OCI-LY7 (cell line): Measurements from ENCODE around the gene DHCR7. TPM values are rescaled to one million over a fixed set of nuclear protein-coding genes. Genes with fewer than 3 reads are reported as not detected.
A peak's percentile ranks its signal among the peaks of the same experiment; 100 is the strongest.

ENCODE experiments used
- Bru-seq: library from RNA; stranded (reverse); fragments of 400-500 nt; gene quantifications from one replicate; lab custom pipeline; 2021; lab: Mats Ljungman, UMichigan
- BruChase-seq, 2 experiments: library from RNA; stranded (reverse); fragments of 400-500 nt; gene quantifications; one replicate each; lab custom pipeline; 2021; lab: Mats Ljungman, UMichigan
- BruUV-seq: library from RNA; stranded (reverse); fragments of 400-500 nt; replicated peaks from 2 replicates; lab custom pipeline; 2021; lab: Mats Ljungman, UMichigan
- CTCF ChIA-PET: fragments of 300-600 bp; sonication (Branson Sonifier 250); formaldehyde crosslinking; loops from one replicate; lab custom pipeline; 2022; ENCODE audit warnings: antibody characterized with exemption; ENCODE audit not compliant: unreplicated experiment; lab: Charles Lee
- POLR2A ChIA-PET: fragments of 300-600 bp; sonication (Branson Sonifier 250); formaldehyde crosslinking; loops from one replicate; lab custom pipeline; 2022; ENCODE audit warnings: antibody characterized with exemption; lab: Charles Lee
- DNase-seq: peaks from one replicate; pipeline ENCODE4 v3.0.0-alpha.2; 2015; ENCODE audit warnings: low spot score
- H2AFZ ChIP-seq: fragments of 200-600 bp; sonication (generic), shearing (Covaris generic); 2 replicates; pipeline ENCODE4 v1.6.1; 2014; ENCODE audit warnings: mild to moderate bottlenecking, antibody characterized with exemption, low read length, moderate library complexity
- H3K27ac ChIP-seq: fragments of 200-600 bp; sonication (generic); 2 replicates; pipeline ENCODE4 v1.5.1; 2014; ENCODE audit warnings: mixed run types, low read depth, mild to moderate bottlenecking, moderate library complexity, low read length, inconsistent platforms; ENCODE audit not compliant: poor library complexity, severe bottlenecking
- H3K36me3 ChIP-seq: fragments of 200-600 bp; sonication (generic); 2 replicates; pipeline ENCODE4 v1.6.1; 2014; ENCODE audit warnings: mild to moderate bottlenecking, antibody characterized with exemption, low read length, moderate library complexity, mixed read lengths; ENCODE audit not compliant: insufficient read depth
- H3K4me1 ChIP-seq: fragments of 200-600 bp; sonication (generic); 2 replicates; pipeline ENCODE4 v1.5.1; 2014; ENCODE audit warnings: mild to moderate bottlenecking, low read length; ENCODE audit not compliant: insufficient read depth, poor library complexity, severe bottlenecking
- H3K4me2 ChIP-seq: fragments of 200-600 bp; sonication (generic); 2 replicates; pipeline ENCODE4 v1.6.1; 2014; ENCODE audit warnings: mild to moderate bottlenecking, low read length
- H3K4me3 ChIP-seq: fragments of 200-600 bp; sonication (generic); 2 replicates; pipeline ENCODE4 v1.5.1; 2014; ENCODE audit warnings: mild to moderate bottlenecking, low read depth, low read length; ENCODE audit not compliant: poor library complexity, severe bottlenecking
- H3K79me2 ChIP-seq: fragments of 200-600 bp; sonication (generic); 2 replicates; pipeline ENCODE4 v1.6.1; 2016; ENCODE audit warnings: low read depth, mild to moderate bottlenecking, low read length, moderate library complexity, mixed read lengths; ENCODE audit not compliant: insufficient read depth
- H3K9me2 ChIP-seq: fragments of 200-600 bp; sonication (generic); 2 replicates; pipeline ENCODE4 v1.6.1; 2016; ENCODE audit warnings: mild to moderate bottlenecking, low read length, mixed read lengths; ENCODE audit not compliant: insufficient read depth
- H3K9me3 ChIP-seq: fragments of 200-600 bp; sonication (generic); 2 replicates; pipeline ENCODE4 v1.6.1; 2014; ENCODE audit warnings: mild to moderate bottlenecking, mixed run types, low read length, mixed read lengths
- H4K20me1 ChIP-seq: fragments of 200-600 bp; sonication (generic); 2 replicates; pipeline ENCODE4 v1.6.1; 2014; ENCODE audit warnings: mild to moderate bottlenecking, antibody characterized with exemption, low read length, moderate library complexity, mixed read lengths; ENCODE audit not compliant: insufficient read depth
- EZH2phosphoT487 ChIP-seq: fragments of 200-600 bp; sonication (generic); IDR thresholded peaks from 2 replicates; pipeline ENCODE4 v1.6.1; 2018; ENCODE audit warnings: low read depth, borderline replicate concordance, mild to moderate bottlenecking, mixed run types, antibody characterized with exemption, low read length, moderate library complexity, mixed read lengths
- intact Hi-C: fragments of 100-400 bp; cut with micrococcal nuclease; formaldehyde crosslinking; loops from one replicate; pipeline ENCODE4 v1.10.0; 2022; ENCODE audit not compliant: unreplicated experiment
- long read RNA-seq: library from polyadenylated mRNA; stranded (forward); transcript quantifications from one replicate; pipeline ENCODE4 v2.0.0, GENCODE V29; 2022
- total RNA-seq, 2 experiments: library from RNA; depleted of rRNA in 1 of 2; stranded (reverse); fragments of >200 nt in 1 of 2; shearing (Covaris generic) in 1 of 2; gene quantifications; 2 replicates each; pipeline ENCODE4 v1.2.3, GENCODE V29; 2014 to 2022
- TF ChIP-seq, protein P1 (sequence below): fragments of 200-600 bp; sonication (generic); conservative IDR thresholded peaks from 2 replicates; pipeline ENCODE4 v1.5.1; 2014; ENCODE audit warnings: mild to moderate bottlenecking, antibody characterized with exemption, low read length, moderate library complexity, mixed read lengths

DHCR7 gene, protein sequence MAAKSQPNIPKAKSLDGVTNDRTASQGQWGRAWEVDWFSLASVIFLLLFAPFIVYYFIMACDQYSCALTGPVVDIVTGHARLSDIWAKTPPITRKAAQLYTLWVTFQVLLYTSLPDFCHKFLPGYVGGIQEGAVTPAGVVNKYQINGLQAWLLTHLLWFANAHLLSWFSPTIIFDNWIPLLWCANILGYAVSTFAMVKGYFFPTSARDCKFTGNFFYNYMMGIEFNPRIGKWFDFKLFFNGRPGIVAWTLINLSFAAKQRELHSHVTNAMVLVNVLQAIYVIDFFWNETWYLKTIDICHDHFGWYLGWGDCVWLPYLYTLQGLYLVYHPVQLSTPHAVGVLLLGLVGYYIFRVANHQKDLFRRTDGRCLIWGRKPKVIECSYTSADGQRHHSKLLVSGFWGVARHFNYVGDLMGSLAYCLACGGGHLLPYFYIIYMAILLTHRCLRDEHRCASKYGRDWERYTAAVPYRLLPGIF
- total RNA-seq (2014; rRNA removed; shearing (Covaris generic)) (25.8 and 33.4 TPM in 2 replicates), total RNA-seq (2022) (88.5 and 110 TPM in 2 replicates), Bru-seq, nascent RNA (percentile 65 among the genes with signal in this experiment), BruChase-seq, experiment 1, labeled RNA remaining after a 6-hour chase (percentile 73 among the genes with signal in this experiment), BruChase-seq, experiment 2, labeled RNA remaining after a 2-hour chase (percentile 84 among the genes with signal in this experiment)
- long read RNA-seq, transcript DHCR7-201 (9 exons, 2,666 nt): major isoform, 207 of 256 reads
- long read RNA-seq, transcript DHCR7-202 (9 exons, 2,601 nt): minor isoform, 7 of 256 reads
- long read RNA-seq, partial matches to known transcripts: 20 of 256 reads
- long read RNA-seq, other reads (novel, unspliced or antisense): 22 of 256 reads

DNA sequence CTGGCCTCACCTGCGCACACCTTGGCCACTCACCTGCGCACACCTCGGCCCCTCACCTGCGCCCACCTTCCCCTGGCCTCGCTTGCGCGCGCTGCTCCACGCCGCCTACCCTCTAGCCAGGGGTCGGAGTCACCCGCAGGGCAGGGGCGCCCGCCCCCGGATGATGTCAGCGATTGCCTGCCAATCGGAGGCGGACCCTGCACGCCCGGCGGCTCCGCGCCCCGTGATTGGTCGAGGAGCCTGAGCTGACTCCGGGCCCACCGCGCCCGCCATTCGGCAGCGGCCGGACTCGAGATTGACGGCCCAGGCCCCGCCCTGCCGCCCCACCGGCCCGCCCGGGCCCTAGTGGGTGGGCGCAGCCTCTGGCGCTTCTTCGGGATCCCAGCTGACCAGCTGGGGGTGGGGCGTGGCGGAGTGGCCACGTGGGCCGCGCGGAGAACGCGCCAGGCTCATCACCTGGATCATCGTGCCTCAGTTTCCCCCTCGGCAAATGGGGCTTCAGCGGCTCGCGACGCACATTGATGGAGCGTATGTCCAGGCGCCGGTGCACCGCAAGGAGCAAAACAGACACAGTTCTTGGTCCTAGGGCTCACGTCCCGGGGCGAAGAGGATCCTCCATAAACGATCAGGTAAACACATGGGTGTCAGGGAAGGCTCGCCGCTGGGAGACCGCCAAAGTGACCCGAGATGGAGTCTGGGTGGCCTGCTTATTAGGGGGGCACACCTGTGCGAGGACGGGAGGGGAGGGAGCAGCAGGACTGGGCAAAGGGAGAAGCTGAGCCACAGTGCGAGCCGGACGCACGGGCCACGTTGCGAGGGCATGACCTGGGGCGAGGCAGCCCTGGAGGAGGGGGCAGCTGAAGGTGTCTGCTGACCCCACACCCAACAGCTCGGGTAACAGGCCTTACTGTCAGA is at the start of gene DHCR7:
Gene DHCR7 (minus strand): TSS at position 137 of the 915 bp plus-strand sequence. CDS start 3,441 bp downstream, outside the sequence.
- Histone ChIP-seq H3K4me3 (peak within 1 kb of the TSS; percentile 91), H3K4me2 (peak within 1 kb of the TSS; percentile 90), H3K9me3 (peaks cover 15% of the 10 kb centered on the region), H3K27ac (peak within 1 kb of the TSS; percentile 38), H3K36me3 (peaks cover 38% of the 10 kb centered on the region), H3K9me2 (no peaks in the 10 kb centered on the region), H3K79me2 (peaks cover 30% of the 10 kb centered on the region; the same call in 1 of the 2 replicates), H4K20me1 (no peaks in the 10 kb centered on the region), H2AFZ (peak within 1 kb of the TSS; percentile 85; the same call in 1 of the 2 replicates), H3K4me1 (peaks cover 40% of the 10 kb centered on the region)
- no TSS peak for BruUV-seq
- CTCF ChIA-PET: interaction anchor here (0.6 to 1.2 kb wide), 3 partner anchors 23 to 249 kb away, joined by 3 to 4 read pairs (median 3); no protein-coding TSS in a partner anchor
- DNase-seq: peak; percentile 97
- intact Hi-C loops: loop anchor here (2.0 kb wide), 1 partner anchor 22 kb away; no protein-coding TSS in a partner anchor
- TF ChIP-seq EZH2phosphoT487: no peak
- TF ChIP-seq, protein P1, sequence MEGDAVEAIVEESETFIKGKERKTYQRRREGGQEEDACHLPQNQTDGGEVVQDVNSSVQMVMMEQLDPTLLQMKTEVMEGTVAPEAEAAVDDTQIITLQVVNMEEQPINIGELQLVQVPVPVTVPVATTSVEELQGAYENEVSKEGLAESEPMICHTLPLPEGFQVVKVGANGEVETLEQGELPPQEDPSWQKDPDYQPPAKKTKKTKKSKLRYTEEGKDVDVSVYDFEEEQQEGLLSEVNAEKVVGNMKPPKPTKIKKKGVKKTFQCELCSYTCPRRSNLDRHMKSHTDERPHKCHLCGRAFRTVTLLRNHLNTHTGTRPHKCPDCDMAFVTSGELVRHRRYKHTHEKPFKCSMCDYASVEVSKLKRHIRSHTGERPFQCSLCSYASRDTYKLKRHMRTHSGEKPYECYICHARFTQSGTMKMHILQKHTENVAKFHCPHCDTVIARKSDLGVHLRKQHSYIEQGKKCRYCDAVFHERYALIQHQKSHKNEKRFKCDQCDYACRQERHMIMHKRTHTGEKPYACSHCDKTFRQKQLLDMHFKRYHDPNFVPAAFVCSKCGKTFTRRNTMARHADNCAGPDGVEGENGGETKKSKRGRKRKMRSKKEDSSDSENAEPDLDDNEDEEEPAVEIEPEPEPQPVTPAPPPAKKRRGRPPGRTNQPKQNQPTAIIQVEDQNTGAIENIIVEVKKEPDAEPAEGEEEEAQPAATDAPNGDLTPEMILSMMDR: no peak
- POLR2A ChIA-PET: interaction anchor here (0.6 to 1.7 kb wide), 10 partner anchors 19 to 776 kb away, joined by 3 to 5 read pairs (median 4); no protein-coding TSS in a partner anchor

DNA sequence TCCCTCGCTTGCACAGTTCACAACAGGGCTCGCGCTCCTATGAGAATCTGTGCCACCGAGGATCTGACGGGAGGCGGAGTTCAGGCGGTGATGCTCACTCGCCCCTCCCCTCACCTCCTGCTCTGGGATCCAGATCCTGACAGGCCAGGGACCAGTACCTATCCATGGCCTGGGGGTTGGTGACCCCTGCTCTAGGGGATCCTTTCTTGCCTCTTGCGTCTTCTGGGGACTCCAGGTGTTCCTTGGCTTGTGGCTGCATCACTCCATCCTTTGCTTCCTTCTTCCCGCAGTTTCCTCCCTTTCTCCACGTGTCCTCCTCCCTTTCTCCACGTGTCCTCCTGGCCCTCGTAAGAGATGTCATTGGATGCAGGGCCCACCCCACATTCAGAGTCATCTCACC is 48.2 kb upstream of the DHCR7 start:
- no peak overlapping the region for H2AFZ ChIP-seq
- H4K20me1 ChIP-seq: no peaks in the 10 kb centered on the region
- TF ChIP-seq, protein P1: no peak
- no peak for TF ChIP-seq EZH2phosphoT487
- intact Hi-C loops: no loop called here
- ChIA-PET POLR2A (no interaction called here), CTCF (no interaction called here)
- peaks cover 36% of the 10 kb centered on the region for H3K36me3 ChIP-seq
- no peak overlapping the region for H3K4me2 ChIP-seq
- no peak overlapping the region for H3K4me3 ChIP-seq
- no peak overlapping the region for H3K27ac ChIP-seq
- no peaks in the 10 kb centered on the region for H3K4me1 ChIP-seq
- no TSS peak for BruUV-seq
- no peaks in the 10 kb centered on the region for H3K9me3 ChIP-seq
- DNase-seq: no peak
- no peaks in the 10 kb centered on the region for H3K79me2 ChIP-seq
- H3K9me2 ChIP-seq: no peaks in the 10 kb centered on the region
